ENCODE data around the gene MSI2. TPM values are rescaled to one million over a fixed set of nuclear protein-coding genes. Genes with fewer than 3 reads are reported as not detected.

The MSI2 gene
- polyA plus RNA-seq, 1 of the 3 experiments (the other 2 are of a cell fraction), result 24.1 TPM

DNA sequence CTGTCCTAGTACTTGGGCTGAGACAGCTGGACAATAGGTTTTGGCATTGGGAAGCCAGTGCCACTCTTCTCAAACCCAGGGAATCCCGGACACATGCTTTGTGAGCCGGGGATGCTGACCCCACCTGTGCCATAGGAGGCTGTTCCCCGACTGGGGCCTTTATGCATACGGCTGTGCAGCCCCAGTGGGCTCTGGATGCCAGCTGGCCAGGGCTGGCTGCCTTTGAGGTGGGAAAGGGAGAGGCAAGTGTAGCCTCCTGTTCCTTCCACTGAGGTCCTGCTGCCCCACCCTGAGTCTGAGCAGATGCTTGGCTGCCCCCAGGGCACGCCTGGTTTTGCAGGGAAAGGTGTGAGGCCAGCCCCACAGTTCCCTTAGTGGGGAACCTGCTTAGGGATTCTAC, 383.1 kb downstream of the MSI2 start:
- Histone ChIP-seq H3K27me3 (ENCODE audit: insufficient read depth) (no peaks in the 10 kb centered on the region), H3K36me3 (replicated peaks in 1 of 2; ENCODE audit: control insufficient read depth in 1 of 2, insufficient read depth in 2 of 2, low read length in 1 of 2) (no peaks in the 10 kb centered on the region), H3K27ac (ENCODE audit: low read depth in 2 of 2, low read length in 1 of 2) (peak overlapping the region in 1 of 2 experiments; percentile 39; a peak in 1 of 4 replicates), H3K4me2 (no peak overlapping the region), H3K4me3 (ENCODE audit: low read depth in 2 of 2, low read length in 1 of 2) (no peak overlapping the region), H2AFZ (ENCODE audit: low read depth) (no peak overlapping the region), H3K9me2 (no peaks in the 10 kb centered on the region), H4K20me1 (ENCODE audit: insufficient read depth) (no peaks in the 10 kb centered on the region), H3K4me1 (ENCODE audit: control insufficient read depth in 1 of 2, insufficient read depth in 2 of 2, low read depth in 1 of 2, low read length in 1 of 2) (peaks cover 0 to 61% of the 10 kb centered on the region in 2 experiments; a peak in 1 of 4 replicates), H3K79me2 (ENCODE audit: insufficient read depth) (no peaks in the 10 kb centered on the region), H3K9ac (no peak overlapping the region), H3K9me3 (no peaks in the 10 kb centered on the region), H3F3A (replicated peaks; ENCODE audit: insufficient read depth) (no peaks in the 10 kb centered on the region)
- CTCF ChIA-PET, result interaction anchor here (1.5 to 1.9 kb wide), 2 partner anchors 9 to 16 kb away, joined by 8 read pairs; no protein-coding TSS in a partner anchor
- TF ChIP-seq, protein P1, sequence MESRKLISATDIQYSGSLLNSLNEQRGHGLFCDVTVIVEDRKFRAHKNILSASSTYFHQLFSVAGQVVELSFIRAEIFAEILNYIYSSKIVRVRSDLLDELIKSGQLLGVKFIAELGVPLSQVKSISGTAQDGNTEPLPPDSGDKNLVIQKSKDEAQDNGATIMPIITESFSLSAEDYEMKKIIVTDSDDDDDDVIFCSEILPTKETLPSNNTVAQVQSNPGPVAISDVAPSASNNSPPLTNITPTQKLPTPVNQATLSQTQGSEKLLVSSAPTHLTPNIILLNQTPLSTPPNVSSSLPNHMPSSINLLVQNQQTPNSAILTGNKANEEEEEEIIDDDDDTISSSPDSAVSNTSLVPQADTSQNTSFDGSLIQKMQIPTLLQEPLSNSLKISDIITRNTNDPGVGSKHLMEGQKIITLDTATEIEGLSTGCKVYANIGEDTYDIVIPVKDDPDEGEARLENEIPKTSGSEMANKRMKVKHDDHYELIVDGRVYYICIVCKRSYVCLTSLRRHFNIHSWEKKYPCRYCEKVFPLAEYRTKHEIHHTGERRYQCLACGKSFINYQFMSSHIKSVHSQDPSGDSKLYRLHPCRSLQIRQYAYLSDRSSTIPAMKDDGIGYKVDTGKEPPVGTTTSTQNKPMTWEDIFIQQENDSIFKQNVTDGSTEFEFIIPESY (IDR thresholded peaks at IDR 0.05; ENCODE audit: borderline replicate concordance, low read depth), result no peak
- no peak for TF ChIP-seq CHD2 (IDR thresholded peaks at IDR 0.05; ENCODE audit: low read length, partially characterized antibody)
- no peak for TF ChIP-seq ELF1 (IDR thresholded peaks at IDR 0.05)
- TF ChIP-seq EZH2phosphoT487 (IDR thresholded peaks at IDR 0.05; ENCODE audit: borderline replicate concordance, low read depth), result no peak
- no peak for TF ChIP-seq MXI1 (IDR thresholded peaks at IDR 0.05; ENCODE audit: low read depth, low read length)
- TF ChIP-seq RAD21 (IDR thresholded peaks at IDR 0.05; ENCODE audit: low read length), result no peak
- TF ChIP-seq TCF12 (IDR thresholded peaks at IDR 0.05), result no peak
- TF ChIP-seq, protein P2, sequence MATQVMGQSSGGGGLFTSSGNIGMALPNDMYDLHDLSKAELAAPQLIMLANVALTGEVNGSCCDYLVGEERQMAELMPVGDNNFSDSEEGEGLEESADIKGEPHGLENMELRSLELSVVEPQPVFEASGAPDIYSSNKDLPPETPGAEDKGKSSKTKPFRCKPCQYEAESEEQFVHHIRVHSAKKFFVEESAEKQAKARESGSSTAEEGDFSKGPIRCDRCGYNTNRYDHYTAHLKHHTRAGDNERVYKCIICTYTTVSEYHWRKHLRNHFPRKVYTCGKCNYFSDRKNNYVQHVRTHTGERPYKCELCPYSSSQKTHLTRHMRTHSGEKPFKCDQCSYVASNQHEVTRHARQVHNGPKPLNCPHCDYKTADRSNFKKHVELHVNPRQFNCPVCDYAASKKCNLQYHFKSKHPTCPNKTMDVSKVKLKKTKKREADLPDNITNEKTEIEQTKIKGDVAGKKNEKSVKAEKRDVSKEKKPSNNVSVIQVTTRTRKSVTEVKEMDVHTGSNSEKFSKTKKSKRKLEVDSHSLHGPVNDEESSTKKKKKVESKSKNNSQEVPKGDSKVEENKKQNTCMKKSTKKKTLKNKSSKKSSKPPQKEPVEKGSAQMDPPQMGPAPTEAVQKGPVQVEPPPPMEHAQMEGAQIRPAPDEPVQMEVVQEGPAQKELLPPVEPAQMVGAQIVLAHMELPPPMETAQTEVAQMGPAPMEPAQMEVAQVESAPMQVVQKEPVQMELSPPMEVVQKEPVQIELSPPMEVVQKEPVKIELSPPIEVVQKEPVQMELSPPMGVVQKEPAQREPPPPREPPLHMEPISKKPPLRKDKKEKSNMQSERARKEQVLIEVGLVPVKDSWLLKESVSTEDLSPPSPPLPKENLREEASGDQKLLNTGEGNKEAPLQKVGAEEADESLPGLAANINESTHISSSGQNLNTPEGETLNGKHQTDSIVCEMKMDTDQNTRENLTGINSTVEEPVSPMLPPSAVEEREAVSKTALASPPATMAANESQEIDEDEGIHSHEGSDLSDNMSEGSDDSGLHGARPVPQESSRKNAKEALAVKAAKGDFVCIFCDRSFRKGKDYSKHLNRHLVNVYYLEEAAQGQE (IDR thresholded peaks at IDR 0.05; ENCODE audit: low read depth, low read length), result no peak
- no peak for TF ChIP-seq TEAD4 (IDR thresholded peaks at IDR 0.05; ENCODE audit: borderline replicate concordance, insufficient read depth)
- TF ChIP-seq RCOR1 (IDR thresholded peaks at IDR 0.05; ENCODE audit: low read length), result no peak
- no peak for TF ChIP-seq RFX5 (IDR thresholded peaks at IDR 0.05; ENCODE audit: low read length)
- TF ChIP-seq EP300 (IDR thresholded peaks at IDR 0.05; ENCODE audit: borderline replicate concordance in 1 of 2, low read depth in 1 of 2, low read length in 1 of 2), result no peak
- no peak for TF ChIP-seq YY1 (IDR thresholded peaks at IDR 0.05; ENCODE audit: low read depth)
- TF ChIP-seq, protein P3, sequence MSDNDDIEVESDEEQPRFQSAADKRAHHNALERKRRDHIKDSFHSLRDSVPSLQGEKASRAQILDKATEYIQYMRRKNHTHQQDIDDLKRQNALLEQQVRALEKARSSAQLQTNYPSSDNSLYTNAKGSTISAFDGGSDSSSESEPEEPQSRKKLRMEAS (IDR thresholded peaks at IDR 0.05; ENCODE audit: low read depth), result no peak
- no peak for TF ChIP-seq NFIC (IDR thresholded peaks at IDR 0.05; ENCODE audit: borderline replicate concordance)
- TF ChIP-seq, protein P4, sequence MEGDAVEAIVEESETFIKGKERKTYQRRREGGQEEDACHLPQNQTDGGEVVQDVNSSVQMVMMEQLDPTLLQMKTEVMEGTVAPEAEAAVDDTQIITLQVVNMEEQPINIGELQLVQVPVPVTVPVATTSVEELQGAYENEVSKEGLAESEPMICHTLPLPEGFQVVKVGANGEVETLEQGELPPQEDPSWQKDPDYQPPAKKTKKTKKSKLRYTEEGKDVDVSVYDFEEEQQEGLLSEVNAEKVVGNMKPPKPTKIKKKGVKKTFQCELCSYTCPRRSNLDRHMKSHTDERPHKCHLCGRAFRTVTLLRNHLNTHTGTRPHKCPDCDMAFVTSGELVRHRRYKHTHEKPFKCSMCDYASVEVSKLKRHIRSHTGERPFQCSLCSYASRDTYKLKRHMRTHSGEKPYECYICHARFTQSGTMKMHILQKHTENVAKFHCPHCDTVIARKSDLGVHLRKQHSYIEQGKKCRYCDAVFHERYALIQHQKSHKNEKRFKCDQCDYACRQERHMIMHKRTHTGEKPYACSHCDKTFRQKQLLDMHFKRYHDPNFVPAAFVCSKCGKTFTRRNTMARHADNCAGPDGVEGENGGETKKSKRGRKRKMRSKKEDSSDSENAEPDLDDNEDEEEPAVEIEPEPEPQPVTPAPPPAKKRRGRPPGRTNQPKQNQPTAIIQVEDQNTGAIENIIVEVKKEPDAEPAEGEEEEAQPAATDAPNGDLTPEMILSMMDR (IDR thresholded peaks at IDR 0.05), result no peak
- no peak for TF ChIP-seq GABPA (IDR thresholded peaks at IDR 0.05; ENCODE audit: low read depth)
- DNase-seq, result no peak
- 94% methylated on average over 4 of the region's 5 CpGs for WGBS (ENCODE audit: low lambda C conversion rate)
- POLR2A ChIA-PET, result no interaction called here
